DND-41 (cell line): ENCODE measurements around the gene ACTR1A.
"Not testable (repeated sequence)": the region's sequence is repeated elsewhere in the genome, so short reads cannot be mapped to it uniquely, and the experiment has no call there.

ENCODE experiments used
- ATAC-seq: fragments of 200-7000 bp; cut with Tn5 transposase; 3 replicates; pipeline ENCODE4 v1.9.1; 2021; ENCODE audit warnings: low read depth; ENCODE audit not compliant: insufficient read depth
- DNase-seq: peaks from one replicate; pipeline ENCODE4 v3.0.0-alpha.2; 2020
- H2AFZ ChIP-seq: 2 replicates; pipeline ENCODE4 v1.6.0; 2012; ENCODE audit warnings: low read depth, low read length
- H3K27ac ChIP-seq: 2 replicates; pipeline ENCODE4 v1.5.1; 2012; ENCODE audit warnings: low read length, inconsistent platforms
- H3K27me3 ChIP-seq: fragments of 200-600 bp; sonication (generic); 2 replicates; pipeline ENCODE4 v1.6.0; 2012; ENCODE audit warnings: low read length, mild to moderate bottlenecking, inconsistent platforms; ENCODE audit not compliant: insufficient read depth, poor library complexity
- H3K36me3 ChIP-seq: 2 replicates; pipeline ENCODE4 v1.5.1; 2012; ENCODE audit warnings: low read length, inconsistent platforms; ENCODE audit not compliant: insufficient read depth
- H3K4me1 ChIP-seq: 2 replicates; pipeline ENCODE4 v1.5.1; 2012; ENCODE audit warnings: mild to moderate bottlenecking, low read length; ENCODE audit not compliant: insufficient read depth
- H3K4me2 ChIP-seq: 2 replicates; pipeline ENCODE4 v1.6.0; 2012; ENCODE audit warnings: mild to moderate bottlenecking, moderate library complexity, low read length, inconsistent platforms; ENCODE audit not compliant: insufficient read depth
- H3K4me3 ChIP-seq, 2 experiments: fragments of 200-600 bp in 1 of 2; shearing (Covaris generic) in 1 of 2; 2 replicates each; pipeline ENCODE4 v1.5.1; 2012 to 2016; ENCODE audit warnings: inconsistent platforms in 2 of 2, low read length in 2 of 2, mild to moderate bottlenecking in 2 of 2, low read depth in 1 of 2, moderate library complexity in 1 of 2
- H3K79me2 ChIP-seq: 2 replicates; pipeline ENCODE4 v1.6.0; 2012; ENCODE audit warnings: low read length, inconsistent platforms; ENCODE audit not compliant: insufficient read depth
- H3K9ac ChIP-seq: 2 replicates; pipeline ENCODE4 v1.6.0; 2012; ENCODE audit warnings: low read depth, mild to moderate bottlenecking, inconsistent platforms, low read length, moderate library complexity
- H3K9me3 ChIP-seq: 2 replicates; pipeline ENCODE4 v1.5.1; 2012; ENCODE audit warnings: low read length, moderate library complexity, mild to moderate bottlenecking, inconsistent platforms; ENCODE audit not compliant: insufficient read depth, severe bottlenecking
- H4K20me1 ChIP-seq: 2 replicates; pipeline ENCODE4 v1.6.0; 2012; ENCODE audit warnings: low read length; ENCODE audit not compliant: insufficient read depth
- EZH2 ChIP-seq: IDR thresholded peaks from 3 replicates; pipeline ENCODE4 v1.6.1; 2012; ENCODE audit warnings: borderline replicate concordance, low read depth, mild to moderate bottlenecking, moderate library complexity, low read length, inconsistent platforms; ENCODE audit not compliant: severe bottlenecking
- TF ChIP-seq, protein P1 (sequence below): IDR thresholded peaks from 2 replicates; pipeline ENCODE4 v1.5.1; 2012; ENCODE audit warnings: borderline replicate concordance, low read length, moderate library complexity, mild to moderate bottlenecking; ENCODE audit not compliant: poor library complexity, severe bottlenecking; ENCODE audit errors: extremely low read depth

Gene ACTR1A

DNA sequence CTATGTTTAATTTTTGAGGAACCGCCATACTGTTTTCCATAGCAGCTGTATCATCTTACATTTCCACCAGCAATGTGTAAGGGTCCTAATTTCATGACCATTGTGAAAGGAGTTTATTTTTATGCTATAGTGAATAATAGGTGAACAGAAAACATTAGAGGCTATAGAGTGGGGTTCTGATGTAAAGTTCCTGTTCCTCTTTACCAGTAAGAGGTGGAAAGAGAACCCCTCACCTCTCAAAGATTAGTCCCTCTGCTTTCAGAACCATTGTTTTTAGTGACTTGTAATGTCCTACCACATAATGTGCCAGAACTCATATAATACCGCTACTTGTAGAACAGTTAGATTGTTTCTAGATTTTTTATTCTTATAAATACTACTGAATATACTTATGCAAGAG, 35.4 kb upstream of the ACTR1A start:
- no peaks in the 10 kb centered on the region for H3K4me1 ChIP-seq
- no peak overlapping the region for H3K27ac ChIP-seq
- H4K20me1 ChIP-seq, result peaks cover 9% of the 10 kb centered on the region; the same call in 1 of the 2 replicates
- no peak overlapping the region for H3K4me2 ChIP-seq
- H2AFZ ChIP-seq, result no peak overlapping the region
- no peak overlapping the region for H3K9ac ChIP-seq
- H3K79me2 ChIP-seq, result peaks cover 3% of the 10 kb centered on the region; the same call in 1 of the 2 replicates
- peaks cover 10% of the 10 kb centered on the region; the same call in 1 of the 2 replicates for H3K36me3 ChIP-seq
- H3K4me3 ChIP-seq, result no peak overlapping the region
- ATAC-seq (no peak), DNase-seq (no peak)
- H3K9me3 ChIP-seq, result no peaks in the 10 kb centered on the region
- no peaks in the 10 kb centered on the region for H3K27me3 ChIP-seq
- TF ChIP-seq, protein P1, sequence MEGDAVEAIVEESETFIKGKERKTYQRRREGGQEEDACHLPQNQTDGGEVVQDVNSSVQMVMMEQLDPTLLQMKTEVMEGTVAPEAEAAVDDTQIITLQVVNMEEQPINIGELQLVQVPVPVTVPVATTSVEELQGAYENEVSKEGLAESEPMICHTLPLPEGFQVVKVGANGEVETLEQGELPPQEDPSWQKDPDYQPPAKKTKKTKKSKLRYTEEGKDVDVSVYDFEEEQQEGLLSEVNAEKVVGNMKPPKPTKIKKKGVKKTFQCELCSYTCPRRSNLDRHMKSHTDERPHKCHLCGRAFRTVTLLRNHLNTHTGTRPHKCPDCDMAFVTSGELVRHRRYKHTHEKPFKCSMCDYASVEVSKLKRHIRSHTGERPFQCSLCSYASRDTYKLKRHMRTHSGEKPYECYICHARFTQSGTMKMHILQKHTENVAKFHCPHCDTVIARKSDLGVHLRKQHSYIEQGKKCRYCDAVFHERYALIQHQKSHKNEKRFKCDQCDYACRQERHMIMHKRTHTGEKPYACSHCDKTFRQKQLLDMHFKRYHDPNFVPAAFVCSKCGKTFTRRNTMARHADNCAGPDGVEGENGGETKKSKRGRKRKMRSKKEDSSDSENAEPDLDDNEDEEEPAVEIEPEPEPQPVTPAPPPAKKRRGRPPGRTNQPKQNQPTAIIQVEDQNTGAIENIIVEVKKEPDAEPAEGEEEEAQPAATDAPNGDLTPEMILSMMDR, result no peak
- TF ChIP-seq EZH2, result no peak

DNA sequence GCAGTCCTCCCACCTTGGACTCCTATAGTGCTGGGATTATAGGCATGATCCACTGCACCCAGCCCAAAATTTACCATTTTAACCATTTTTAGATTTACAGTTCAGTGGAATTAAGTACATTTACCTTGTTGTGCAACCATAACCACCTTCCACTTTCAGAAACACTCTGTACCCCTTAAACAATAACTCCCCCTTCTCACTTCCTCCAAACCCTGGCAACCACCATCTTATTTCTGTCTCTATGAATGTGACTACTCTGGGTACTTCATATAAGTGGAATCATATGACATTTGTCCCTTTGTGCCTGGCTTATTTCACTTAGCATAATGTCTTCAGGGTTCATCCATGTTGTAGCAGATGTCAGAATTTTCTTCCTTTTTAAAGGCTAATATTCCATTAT, 34.9 kb upstream of the ACTR1A start:
- no peaks in the 10 kb centered on the region for H3K4me1 ChIP-seq
- ATAC-seq, result no peak
- peaks cover 10% of the 10 kb centered on the region; the same call in 1 of the 2 replicates for H3K36me3 ChIP-seq
- H2AFZ ChIP-seq, result no peak overlapping the region
- no peak overlapping the region for H3K9ac ChIP-seq
- peaks cover 3% of the 10 kb centered on the region; the same call in 1 of the 2 replicates for H3K79me2 ChIP-seq
- TF ChIP-seq, protein P1, result no peak
- TF ChIP-seq EZH2, result no peak
- H3K4me2 ChIP-seq, result no peak overlapping the region
- no peak for DNase-seq
- H3K27me3 ChIP-seq, result no peaks in the 10 kb centered on the region
- H3K9me3 ChIP-seq, result no peaks in the 10 kb centered on the region
- peaks cover 9% of the 10 kb centered on the region; the same call in 1 of the 2 replicates for H4K20me1 ChIP-seq
- no peak overlapping the region for H3K4me3 ChIP-seq
- no peak overlapping the region for H3K27ac ChIP-seq

DNA sequence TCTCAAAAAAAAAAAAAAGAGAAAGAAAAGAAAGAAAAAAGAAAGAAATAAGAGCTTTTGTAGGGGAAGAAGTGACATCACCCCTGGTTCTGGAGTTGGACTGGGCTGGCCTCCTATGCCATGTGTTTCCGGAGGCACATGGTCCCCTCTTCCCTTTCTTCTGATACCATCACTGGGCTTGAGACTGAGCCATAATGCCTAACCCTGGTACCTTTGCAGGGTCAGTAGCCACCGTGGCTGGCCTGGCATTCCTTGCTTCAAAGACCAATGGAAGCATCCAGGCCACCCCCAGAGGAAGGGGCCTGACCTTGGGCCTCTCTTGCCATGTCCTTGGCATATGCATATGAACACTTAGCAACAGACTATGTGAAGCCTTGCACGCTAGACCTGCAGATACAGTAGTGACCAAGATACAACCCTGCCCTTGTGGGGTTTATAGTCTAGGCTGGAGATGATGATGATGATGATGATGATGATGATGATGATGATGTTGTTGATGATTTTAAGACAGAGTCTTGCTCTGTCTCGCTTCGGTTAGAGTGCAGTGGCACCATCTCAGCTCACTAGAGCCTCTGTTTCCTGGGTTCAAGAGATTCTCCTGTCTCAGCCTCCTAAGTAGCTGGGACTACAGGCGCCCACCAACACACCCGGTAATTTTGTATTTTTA, 33.1 kb upstream of the ACTR1A start:
- Histone ChIP-seq H3K27ac (no peak overlapping the region), H2AFZ (no peak overlapping the region), H3K79me2 (peaks cover 3% of the 10 kb centered on the region; the same call in 1 of the 2 replicates), H3K9ac (no peak overlapping the region), H3K9me3 (no peaks in the 10 kb centered on the region), H3K4me2 (no peak overlapping the region), H4K20me1 (peaks cover 9% of the 10 kb centered on the region; the same call in 1 of the 2 replicates), H3K4me3 (no peak overlapping the region), H3K27me3 (no peaks in the 10 kb centered on the region), H3K36me3 (peaks cover 10% of the 10 kb centered on the region; the same call in 1 of the 2 replicates), H3K4me1 (no peaks in the 10 kb centered on the region)
- ATAC-seq, result no peak
- TF ChIP-seq, protein P1, result no peak
- TF ChIP-seq EZH2, result no peak
- no peak for DNase-seq

DNA sequence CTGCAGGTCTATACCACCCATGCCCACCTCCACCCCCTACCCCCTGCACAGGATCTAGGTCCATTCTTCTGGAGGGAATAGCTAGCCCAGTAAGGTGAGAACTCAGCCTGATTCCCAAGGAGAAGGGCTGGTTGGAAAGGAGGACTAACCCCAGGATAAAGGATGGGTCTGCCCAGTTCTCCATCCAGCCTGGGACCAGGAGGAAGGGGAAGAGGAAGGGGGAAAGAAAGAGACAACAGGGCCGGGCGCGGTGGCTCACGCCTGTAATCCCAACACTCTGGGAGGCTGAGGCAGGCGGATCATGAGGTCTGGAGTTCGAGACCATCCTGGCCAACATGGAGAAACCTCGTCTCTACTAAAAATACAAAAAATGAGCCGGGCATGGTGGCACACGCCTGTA, 32.5 kb upstream of the ACTR1A start:
- H3K27me3 ChIP-seq, DNase-seq, H3K27ac ChIP-seq, H2AFZ ChIP-seq, H3K36me3 ChIP-seq, H3K9me3 ChIP-seq, H4K20me1 ChIP-seq, ATAC-seq, H3K4me2 ChIP-seq, H3K4me1 ChIP-seq, H3K4me3 ChIP-seq, H3K9ac ChIP-seq, H3K79me2 ChIP-seq: not testable (repeated sequence)
